CD4-positive, alpha-beta T cell treated with Interleukin-6 at 100 ng/mL for 8 hours (primary cell): ENCODE results near the gene ATP12A.

Source experiments
- DNase-seq: peaks from one replicate; pipeline ENCODE4 v3.0.0-alpha.2; 2020; ENCODE audit warnings: mixed read lengths, low spot score

Gene ATP12A

DNA sequence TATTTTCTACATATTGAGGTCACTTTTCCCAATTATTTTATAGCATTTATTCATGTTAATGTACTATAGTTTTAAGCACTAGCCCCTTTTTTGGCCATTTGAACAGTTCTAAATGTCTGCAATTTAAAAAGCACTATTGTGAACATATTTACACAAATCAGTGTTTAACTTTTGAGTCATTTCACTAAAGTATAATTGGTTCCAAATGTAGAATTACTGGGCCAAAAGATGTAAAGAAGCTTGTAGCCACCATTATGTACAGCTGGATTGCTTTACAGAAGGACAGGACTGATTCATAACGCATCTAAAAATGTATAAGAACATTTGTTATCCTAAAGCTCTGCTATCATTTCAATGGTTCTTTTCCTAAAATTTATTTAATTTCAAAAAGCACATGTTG is 16.6 kb upstream of the ATP12A start:
- DNase-seq = no peak

DNA sequence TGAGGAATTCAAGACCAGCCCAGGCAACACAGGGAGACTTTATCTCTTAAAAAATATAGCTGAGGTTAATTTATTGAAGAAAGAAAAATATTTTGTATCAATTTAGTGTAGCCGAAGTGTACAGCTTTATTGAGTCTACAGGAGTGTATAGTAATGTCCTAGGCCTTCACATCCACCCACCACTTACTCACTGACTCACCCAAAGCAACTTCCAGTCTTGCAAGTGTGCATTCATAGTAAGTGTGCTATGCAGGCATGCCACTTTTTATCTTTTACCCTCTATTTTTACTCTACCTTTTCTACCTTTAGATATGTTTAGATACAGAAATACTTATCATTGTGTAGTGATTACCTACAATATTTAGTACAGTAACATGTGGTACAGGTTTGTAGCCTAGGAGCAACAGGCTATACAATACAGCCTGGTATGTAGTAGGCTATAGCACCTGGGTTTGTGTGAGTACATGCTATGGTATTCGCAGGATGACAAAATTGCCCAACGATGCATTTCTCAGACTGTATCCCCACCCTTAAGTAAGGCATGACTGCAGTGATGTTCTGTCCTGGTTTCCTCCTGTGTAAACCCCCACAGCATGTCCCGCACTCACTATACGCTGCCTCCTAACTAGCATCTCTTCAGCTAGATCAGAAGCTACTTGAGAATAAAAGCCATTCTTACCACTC is 15.3 kb upstream of the ATP12A start:
- no peak for DNase-seq

DNA sequence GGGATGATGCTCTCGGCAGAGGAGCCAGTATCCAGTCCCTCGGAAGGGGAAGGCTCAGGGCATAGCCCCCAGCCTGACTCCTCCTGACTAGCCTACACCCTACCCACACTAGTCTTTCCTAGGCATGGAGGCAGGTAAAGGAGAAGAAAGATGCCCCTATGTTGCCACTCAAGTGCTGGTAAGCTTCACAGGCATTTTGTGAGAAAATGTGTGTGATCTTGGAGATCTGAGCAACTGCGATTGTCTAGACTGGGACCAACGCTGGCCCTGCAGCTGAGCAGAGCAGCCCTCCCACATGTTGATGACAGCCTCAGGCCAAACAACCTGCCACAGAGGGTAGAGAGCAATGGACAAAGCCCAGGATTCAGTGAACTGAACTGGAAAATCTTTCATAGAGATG is 11.7 kb upstream of the ATP12A start:
- no peak for DNase-seq

DNA sequence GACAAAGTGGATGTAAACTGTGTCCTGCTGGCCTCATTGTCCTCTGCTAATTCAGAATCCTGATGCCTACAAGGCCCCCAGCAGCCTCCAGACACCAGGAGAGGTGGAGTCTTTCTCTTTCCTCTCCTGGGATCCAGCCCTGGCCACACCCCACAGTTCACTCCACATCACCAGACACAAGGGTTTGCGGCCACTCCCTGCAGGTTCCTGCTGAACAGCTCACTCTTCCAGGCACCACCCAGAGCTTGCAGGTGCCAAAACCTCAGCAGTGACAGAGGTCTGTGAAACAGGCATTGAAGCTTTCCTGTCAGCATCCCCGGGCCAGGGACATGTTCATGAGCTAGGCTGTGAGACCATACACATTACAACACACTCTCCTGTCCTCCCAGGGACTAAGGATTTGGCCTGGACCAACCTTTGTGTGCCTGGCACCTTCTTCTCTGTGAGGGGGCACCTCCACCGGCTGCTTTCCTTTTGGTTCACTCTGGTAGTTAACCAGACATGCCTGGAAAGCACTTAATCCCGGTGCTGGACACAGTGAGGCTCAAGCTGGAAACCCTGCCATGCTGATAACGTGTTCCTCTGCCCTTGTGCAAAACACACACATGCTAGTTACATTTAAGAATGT is 11.1 kb upstream of the ATP12A start:
- no peak for DNase-seq

DNA sequence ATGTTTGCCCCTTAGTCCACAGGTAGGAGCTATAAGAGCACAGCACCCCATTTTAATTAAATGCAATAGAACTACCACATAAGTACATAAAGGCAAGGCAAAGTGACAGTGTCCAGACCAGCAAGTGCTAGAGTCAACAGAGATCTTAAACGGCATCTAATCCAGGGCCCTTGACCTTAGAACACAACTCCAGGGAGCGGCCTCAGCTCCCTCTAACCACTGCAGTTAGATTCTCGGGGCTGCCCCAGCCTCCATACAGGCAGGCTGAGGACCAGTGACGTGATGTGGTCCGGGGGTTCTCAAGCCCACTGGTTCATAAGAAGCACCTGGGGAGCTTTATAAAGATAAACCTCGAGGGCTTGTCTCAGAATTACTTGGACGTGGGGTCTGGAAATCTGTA is 10.0 kb upstream of the ATP12A start:
- DNase-seq = no peak

DNA sequence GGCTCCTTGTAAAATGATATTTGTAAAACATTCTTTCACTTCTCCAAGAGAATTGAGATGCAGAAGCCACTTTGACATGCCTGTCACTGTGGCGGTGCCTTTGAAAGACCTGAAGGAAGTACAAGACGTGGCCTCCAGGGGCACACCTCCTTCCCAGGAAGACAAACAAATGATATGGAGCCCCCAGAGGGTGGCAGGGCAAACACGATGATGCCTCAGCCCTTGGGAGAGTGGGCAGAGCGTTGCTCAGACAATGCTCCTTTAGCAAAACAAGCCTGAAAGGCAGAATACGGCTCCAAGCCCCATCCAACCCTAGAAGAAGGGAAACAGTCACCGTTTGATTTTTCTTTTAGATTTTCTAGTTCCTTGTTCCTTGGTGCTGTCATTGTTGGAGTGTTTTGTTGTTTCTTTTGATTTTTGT is 9.2 kb upstream of the ATP12A start:
- DNase-seq = no peak

DNA sequence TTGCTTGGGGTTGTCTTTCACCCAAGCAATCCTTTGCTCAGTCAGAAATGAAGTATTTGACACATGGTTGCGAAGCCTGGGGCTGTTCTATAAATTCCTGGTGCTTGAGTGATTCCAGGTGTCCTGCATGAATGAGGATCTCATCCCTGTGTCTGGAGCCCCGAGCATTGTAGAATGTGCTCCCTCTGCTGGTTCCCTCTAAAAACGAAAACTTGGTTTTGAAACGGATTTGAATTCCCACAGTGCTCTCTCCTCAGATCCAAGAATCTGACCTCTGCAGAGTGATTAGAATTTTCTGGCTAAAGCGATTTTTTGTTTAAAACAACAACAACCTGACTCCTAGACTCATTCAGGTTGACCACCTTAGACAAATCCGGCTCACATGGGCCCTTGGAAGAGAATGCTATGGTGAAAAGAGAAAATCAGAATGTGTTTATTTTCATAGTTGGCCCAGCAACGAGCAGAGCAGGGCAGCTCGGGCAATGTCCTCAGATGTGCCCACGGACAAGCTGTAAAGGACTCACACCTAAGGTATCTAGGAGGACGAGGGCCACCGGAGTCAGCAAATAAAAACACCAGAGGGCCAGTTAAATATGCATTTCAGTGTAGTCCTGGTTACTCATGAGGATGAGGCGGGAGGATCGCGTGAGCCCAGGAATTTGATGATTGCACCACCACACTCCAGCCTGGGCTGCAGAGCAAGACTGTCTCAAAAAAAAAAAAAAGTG is 8.7 kb upstream of the ATP12A start:
- DNase-seq = peak; percentile 31

DNA sequence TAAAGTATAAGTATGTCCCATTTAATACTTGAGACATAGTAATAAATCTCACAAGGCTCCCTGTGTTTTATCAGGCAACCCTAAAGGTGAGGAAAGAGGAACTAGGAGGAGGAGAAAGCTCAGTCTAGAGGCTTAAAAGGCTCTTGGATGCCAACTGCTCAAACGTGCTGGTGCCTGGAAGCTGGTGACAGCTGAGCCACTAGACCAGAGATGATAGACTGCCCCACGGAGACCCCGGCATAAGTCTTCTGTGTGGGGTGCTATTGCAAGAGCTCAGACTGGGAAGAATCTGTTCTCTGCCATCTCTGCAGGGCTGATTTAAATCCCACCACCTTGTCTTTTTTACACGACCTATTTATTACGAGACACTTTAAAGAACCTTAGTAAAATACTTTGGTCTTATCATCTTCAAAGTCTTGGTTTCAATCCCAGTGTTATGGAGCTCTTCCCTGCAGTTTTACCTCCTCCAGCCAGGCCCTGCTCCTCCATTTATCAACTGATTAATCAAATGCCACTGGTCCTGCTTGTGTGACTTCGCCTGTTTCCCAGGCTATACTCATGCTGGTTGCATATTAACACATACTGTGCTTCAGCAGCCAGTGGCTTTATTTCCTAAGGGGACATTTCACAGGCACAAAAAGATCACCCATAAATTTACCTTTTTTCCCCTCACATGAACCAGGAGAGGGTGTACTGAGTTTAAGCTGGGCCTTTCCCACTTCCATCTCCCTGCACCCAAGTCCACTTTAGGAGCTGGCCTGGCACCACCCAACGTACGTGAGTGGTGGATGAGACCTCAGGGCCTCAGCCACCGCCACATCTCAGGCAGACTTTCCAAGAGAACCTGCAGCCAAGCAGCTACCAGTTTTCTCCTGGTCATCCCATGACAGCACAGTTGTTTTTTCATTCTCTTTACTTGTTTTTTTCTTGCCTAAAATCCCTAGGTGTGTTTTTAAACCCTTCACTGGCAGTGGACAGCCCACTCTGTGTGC is 7.8 kb upstream of the ATP12A start:
- no peak for DNase-seq

DNA sequence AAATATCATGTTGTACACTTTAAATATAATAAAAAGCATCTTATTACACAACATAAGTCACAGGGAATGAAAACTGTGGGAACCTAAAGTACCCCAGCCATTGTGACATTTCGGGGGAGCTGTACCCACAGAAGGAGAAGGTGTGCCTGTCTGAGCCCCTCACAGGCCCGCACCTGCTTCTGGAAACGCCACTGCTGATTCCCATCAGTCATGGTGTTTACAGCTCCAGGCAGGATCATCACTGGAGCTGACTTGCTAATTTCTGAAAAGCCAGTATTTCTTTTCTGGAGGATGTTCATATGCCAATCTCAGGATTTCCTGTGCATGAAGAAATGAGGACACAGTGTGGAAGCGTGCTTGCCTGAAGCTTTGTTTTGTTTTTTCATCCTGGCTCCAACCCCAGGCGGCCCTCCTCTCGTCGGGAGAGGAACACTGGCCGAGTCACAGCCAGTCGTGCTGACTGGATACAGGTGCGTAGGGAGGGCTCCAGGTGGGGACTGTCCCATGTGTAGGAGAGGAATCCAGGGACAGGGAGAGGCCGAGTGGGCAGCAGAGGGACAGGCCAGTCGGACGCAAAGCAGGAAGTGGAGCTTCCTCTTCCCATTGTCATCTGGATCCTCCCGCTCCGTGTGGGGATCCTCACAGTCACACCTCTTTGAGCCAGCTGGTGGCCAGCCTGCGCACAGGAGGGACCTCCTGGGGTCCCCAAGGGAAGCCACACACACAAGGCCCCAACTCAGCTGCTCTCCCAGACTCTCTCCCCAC is 4.2 kb upstream of the ATP12A start:
- DNase-seq = no peak

DNA sequence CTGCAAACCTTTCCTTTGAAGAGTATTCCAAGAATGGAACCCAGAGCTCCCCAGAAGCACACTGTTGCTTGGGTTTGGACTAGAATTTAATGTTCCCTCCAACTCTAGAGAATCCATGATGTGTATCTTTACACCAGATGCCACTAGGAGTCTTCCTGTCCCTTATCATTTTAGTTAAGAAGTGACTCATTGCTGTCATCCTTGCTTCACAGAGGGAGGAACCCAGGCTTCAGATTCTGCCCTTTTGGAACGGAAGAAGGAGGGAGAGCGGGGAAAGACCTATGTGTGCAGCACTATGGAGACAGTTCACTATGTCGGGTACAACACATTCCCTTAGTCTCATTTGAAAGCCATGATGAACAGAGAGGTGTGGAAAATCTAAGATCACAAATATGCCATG is 2.1 kb upstream of the ATP12A start:
- no peak for DNase-seq

DNA sequence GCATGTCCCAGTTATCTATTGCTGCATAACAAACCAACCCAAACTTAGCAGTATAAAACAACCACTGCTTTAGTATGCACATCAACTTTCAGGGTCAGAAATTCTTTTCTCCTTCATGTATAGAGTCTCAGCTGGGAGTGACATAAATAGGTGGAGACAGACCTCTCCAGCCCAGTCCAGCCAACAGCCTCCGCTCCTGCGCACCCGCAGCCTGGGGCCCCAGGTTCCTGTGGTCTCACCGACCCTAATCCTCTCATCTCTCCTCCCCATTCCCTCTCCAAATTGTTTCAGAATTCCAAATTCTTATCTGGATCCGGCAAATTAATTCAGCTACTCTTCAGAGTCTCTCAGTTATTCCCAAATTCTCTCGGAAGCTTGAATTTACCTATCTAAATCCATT is 522 bp upstream of the ATP12A start:
- DNase-seq = no peak

DNA sequence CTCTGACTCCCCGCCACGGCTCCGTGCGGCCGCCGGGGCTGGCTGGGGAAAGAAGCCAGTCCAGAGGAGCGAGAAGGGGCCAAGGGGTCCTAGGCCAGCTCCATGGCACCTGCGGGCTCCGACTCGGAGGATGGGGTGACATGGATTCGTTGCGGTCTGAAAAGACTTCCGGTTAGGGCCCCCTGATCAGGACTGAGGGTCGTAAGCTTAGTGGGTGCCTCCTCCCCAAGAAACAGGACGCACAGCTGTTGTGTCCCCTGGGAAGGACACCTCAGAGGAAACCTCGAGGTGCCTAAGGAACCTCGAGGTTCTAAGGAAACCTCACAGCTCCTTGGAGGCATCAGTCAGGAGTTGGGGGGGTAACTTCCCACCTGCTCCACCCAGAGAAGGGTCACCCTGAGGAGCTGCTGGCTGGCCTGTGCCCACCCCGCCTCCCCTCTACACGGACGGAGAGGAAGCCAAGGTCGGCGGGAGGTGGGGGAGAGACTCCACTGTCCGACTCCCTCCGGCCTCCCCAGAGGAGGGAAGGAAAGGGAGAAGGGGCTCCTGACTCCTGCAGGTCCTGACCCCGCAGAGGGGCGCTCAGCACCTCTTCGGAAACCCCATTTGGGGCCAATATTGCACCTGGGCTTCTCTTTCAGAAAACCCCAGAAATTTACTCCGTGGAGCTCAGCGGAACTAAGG is 855 bp downstream of the ATP12A start:
- no peak for DNase-seq

DNA sequence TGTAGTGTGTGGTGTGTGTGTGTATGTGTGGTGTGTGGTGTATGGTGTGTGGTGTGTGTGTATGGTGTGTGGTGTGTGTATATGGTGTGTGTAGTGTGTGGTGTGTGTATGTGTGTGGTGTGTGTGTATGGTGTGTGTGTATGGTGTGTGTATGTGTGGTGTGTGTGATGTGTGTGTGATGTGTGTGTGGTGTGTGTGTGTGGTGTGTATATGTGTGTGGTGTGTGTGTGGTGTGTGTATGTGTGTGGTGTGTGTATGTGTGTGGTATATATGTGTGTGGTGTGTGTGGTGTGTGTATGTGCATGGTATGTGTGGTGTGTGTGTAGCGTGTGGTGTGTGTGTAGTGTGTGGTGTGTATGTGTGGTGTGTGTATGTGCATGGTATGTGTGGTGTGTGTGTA is 1.7 kb downstream of the ATP12A start:
- no peak for DNase-seq

DNA sequence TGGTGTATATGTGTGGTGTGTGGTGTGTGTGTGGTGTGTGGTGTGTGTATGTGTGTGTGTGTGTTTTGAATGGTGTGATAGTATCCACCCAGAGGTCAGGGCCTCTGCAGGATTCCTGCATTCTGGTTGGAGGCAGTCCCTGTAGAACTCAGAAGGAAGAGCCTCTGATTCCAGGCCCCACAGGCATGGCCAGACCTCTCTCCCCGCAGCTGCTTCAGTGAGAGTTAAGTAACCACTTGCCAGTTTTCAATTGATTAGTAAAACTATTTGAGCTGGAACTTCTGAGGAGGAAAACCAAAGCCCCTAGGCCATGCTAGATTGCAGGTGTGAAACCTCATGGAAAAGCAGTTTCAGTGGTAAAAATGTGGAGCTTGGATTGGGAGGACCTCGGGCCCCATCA is 2.1 kb downstream of the ATP12A start:
- DNase-seq = no peak

DNA sequence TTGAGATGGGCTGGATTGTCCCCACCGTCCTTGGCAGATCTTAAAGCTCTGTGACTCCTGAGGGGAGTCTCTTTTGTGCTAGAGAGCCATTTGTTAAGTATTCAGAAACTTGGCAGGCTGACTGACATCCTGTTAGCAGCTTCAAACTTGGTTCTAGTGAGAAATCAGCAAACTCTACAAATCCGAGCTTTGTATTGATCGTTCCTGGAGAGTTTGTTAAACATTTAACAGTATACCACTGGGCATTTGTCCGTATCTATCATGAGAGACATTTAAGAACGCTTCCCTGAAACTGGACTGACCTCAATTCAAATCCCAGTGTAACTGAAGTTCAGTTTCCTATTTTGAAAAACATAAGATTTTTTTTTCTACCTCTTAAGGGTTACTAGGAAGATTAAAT is 3.1 kb downstream of the ATP12A start:
- no peak for DNase-seq

DNA sequence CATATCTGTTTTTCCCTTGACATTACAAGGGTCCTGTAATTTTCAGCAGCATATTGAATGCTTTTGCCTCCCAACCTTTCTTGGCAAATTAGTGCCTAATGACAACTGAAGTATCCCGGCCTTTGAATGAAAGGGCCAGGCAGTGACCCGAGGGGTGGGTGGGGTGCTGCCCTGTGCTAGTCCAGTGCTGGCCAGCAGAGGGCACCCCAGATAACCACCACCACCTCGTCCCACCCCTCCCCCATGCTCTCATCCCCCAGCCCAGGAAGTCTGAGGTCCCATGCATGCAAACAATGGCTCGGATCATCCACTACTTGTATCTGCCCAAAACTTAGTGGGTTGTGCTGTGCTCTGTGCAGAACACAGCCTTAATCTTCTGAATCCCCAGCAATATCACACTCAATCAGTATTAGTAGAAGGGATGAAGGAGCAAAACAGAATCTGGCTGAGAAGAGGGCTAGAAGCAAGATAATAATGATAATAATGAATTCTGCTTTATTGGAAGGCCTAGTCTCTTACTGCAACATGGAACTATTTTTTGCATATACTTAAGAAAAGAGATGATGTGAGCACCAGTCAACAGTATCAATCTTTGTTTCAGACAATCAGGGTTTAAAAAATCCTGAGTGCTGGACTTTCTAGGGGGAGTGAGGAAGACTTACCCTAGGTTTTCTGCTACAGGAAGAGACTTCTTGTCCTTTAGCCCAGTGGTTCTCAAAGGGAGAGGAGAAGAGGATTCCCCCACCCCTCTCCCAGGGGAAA is 3.8 kb downstream of the ATP12A start:
- peak; percentile 65 for DNase-seq

DNA sequence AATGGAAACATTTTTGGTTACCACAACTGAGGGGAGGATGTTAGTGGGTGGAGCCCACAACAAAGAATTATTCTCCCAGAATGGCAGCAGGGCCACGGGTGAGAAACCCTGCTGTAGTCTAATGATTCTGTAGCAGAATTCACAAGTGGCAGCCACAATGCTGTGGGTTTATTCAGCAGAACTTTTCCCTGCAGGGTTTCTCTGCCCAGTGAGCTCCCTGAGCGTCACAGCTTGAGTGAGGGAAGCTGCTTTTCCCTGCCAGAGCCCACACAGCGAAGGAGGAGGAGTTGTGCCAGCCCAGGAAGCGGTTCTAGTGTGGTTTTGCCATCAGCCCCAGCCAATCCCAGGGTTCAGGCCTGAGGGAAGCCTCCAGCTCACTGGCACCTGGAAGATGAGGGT is 4.4 kb downstream of the ATP12A start:
- DNase-seq = no peak

DNA sequence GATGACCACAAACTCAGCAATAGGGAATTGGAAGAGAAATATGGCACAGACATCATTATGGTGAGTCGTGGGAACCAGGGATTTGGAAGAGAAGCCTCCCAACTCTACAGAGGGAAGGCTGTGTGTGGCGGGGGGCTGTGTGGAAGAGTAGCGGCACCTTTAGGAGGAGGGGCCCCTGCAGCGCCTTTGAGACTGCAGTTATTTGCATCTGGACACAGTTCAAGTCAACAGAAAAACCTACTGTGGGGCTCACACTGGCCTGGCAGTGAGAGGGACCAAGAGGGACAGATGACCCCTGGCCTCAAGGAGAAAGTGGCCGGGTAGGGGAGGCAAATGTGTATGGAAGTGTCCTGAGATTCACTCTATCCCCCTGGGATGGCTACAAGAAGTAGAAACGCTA is 5.1 kb downstream of the ATP12A start:
- DNase-seq = no peak

DNA sequence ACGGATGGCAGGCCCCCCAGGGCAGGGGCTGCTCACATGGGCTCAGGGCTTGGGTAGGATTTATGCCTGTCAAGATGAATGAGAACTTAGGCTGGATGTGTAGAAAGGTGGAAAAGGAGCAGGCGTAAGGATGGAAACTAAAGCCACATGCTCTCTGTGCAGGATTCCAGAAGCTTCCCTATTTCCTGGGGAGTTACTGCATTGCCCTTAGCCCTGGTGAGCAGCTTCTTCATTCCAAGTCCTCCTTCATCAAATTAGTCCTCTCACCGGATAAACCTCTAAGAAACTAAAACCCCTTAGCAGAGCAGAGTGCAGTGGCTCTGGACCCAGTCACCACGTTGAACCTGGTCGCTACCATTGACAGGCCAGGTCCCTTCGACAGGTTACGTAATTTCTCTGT is 7.4 kb downstream of the ATP12A start:
- DNase-seq = no peak

DNA sequence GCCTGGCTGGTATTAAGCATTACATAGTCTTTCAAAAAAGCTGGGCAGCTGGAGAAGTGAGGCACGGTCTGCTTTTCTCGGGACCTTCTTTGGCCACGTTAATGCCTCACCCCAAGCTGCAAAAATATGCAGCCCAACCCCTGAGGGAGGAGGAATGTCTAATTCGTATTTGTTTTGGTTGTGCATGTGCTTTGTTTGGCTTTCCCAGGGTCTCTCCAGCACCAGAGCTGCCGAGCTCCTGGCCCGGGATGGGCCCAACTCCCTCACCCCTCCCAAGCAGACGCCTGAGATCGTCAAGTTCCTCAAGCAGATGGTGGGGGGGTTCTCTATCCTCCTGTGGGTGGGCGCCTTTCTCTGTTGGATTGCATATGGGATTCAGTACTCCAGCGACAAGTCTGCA is 7.9 kb downstream of the ATP12A start:
- no peak for DNase-seq
